ENCODE data around the gene SPATS2. TPM values are rescaled to one million over a fixed set of nuclear protein-coding genes. Genes with fewer than 3 reads are reported as not detected.

Gene SPATS2
- total RNA-seq, 1 donor from 2014 or later = 46.3 TPM

DNA sequence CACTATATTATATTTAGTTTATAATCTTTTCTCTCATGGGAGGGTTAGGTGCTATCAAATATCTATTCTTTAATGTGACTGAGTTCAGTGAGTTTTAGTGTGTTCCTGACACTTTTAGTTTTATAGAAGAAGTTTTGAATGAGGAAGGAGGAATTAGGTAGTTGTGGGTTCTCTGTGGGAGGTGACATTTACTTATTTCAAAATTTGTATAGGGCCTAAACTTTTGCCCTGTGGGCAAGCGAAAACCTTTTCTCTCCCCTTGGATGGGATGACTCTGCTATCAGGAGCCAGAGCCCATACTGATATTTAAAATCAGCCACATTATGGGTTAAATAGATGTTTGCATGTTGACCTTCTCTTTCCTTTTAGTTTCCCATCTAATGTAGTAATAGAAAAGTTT is 43.6 kb downstream of the SPATS2 start:
- H3K27me3 ChIP-seq (ENCODE audit: insufficient read depth, low read length) = no peaks in the 10 kb centered on the region
- peaks cover 76% of the 10 kb centered on the region for H3K79me2 ChIP-seq (ENCODE audit: insufficient read depth, low read length)
- no peaks in the 10 kb centered on the region for H3K27me3 Mint-ChIP-seq (ENCODE audit: low read depth, unreplicated experiment)
- no peak overlapping the region for H3K27ac Mint-ChIP-seq (ENCODE audit: unreplicated experiment)
- peaks cover 6% of the 10 kb centered on the region for H3K36me3 Mint-ChIP-seq (ENCODE audit: low read depth, unreplicated experiment)
- H3K4me2 ChIP-seq (ENCODE audit: low read length) = no peak overlapping the region
- no peaks in the 10 kb centered on the region for H3K9me3 Mint-ChIP-seq (ENCODE audit: unreplicated experiment)
- H3K9ac ChIP-seq (ENCODE audit: low read length) = no peak overlapping the region
- peaks cover 80% of the 10 kb centered on the region for H4K20me1 ChIP-seq (ENCODE audit: insufficient read depth, low read length)
- H3K4me3 ChIP-seq (ENCODE audit: insufficient read depth, low read depth, low read length) = no peak overlapping the region
- no peak overlapping the region for H2AFZ ChIP-seq (ENCODE audit: low read depth, low read length)
- H3K4me3 Mint-ChIP-seq (ENCODE audit: unreplicated experiment) = no peak overlapping the region
- no peaks in the 10 kb centered on the region for H3K4me1 ChIP-seq (ENCODE audit: insufficient read depth, low read length)
- TF ChIP-seq EZH2 (IDR thresholded peaks at IDR 0.05; ENCODE audit: insufficient read depth, low read length) (no peak), CTCF (IDR thresholded peaks at IDR 0.05; ENCODE audit: insufficient read depth, low read depth, low read length) (no peak)
- no peaks in the 10 kb centered on the region for H3K9me3 ChIP-seq (ENCODE audit: insufficient read depth, low read depth, low read length)
- no peak for FAIRE-seq
- H3K4me1 Mint-ChIP-seq (ENCODE audit: low read depth, unreplicated experiment) = no peaks in the 10 kb centered on the region
- H3K36me3 ChIP-seq (ENCODE audit: insufficient read depth, low read length) = no peaks in the 10 kb centered on the region
- DNase-seq (ENCODE audit: low read depth) = no peak
- no peak overlapping the region for H3K27ac ChIP-seq (ENCODE audit: low read depth, low read length)

GRCh38 chr12:49413010-49413409 is 45.7 kb downstream of the SPATS2 start:
- no peak overlapping the region for H3K4me3 ChIP-seq (ENCODE audit: insufficient read depth, low read depth, low read length)
- DNase-seq (ENCODE audit: low read depth) = no peak
- H3K9ac ChIP-seq (ENCODE audit: low read length) = no peak overlapping the region
- H4K20me1 ChIP-seq (ENCODE audit: insufficient read depth, low read length) = peaks cover 78% of the 10 kb centered on the region
- H3K27ac ChIP-seq (ENCODE audit: low read depth, low read length) = no peak overlapping the region
- H3K4me2 ChIP-seq (ENCODE audit: low read length) = no peak overlapping the region
- no peak for FAIRE-seq
- Mint-ChIP-seq H3K4me3 (ENCODE audit: unreplicated experiment) (no peak overlapping the region), H3K27ac (ENCODE audit: unreplicated experiment) (no peak overlapping the region), H3K27me3 (ENCODE audit: low read depth, unreplicated experiment) (no peaks in the 10 kb centered on the region), H3K4me1 (ENCODE audit: low read depth, unreplicated experiment) (no peaks in the 10 kb centered on the region), H3K36me3 (ENCODE audit: low read depth, unreplicated experiment) (peaks cover 6% of the 10 kb centered on the region), H3K9me3 (ENCODE audit: unreplicated experiment) (no peaks in the 10 kb centered on the region)
- no peak for TF ChIP-seq CTCF (IDR thresholded peaks at IDR 0.05; ENCODE audit: insufficient read depth, low read depth, low read length)
- TF ChIP-seq EZH2 (IDR thresholded peaks at IDR 0.05; ENCODE audit: insufficient read depth, low read length) = no peak
- no peaks in the 10 kb centered on the region for H3K9me3 ChIP-seq (ENCODE audit: insufficient read depth, low read depth, low read length)
- no peaks in the 10 kb centered on the region for H3K4me1 ChIP-seq (ENCODE audit: insufficient read depth, low read length)
- H3K27me3 ChIP-seq (ENCODE audit: insufficient read depth, low read length) = no peaks in the 10 kb centered on the region
- H3K79me2 ChIP-seq (ENCODE audit: insufficient read depth, low read length) = peaks cover 70% of the 10 kb centered on the region
- H3K36me3 ChIP-seq (ENCODE audit: insufficient read depth, low read length) = no peaks in the 10 kb centered on the region
- no peak overlapping the region for H2AFZ ChIP-seq (ENCODE audit: low read depth, low read length)

DNA sequence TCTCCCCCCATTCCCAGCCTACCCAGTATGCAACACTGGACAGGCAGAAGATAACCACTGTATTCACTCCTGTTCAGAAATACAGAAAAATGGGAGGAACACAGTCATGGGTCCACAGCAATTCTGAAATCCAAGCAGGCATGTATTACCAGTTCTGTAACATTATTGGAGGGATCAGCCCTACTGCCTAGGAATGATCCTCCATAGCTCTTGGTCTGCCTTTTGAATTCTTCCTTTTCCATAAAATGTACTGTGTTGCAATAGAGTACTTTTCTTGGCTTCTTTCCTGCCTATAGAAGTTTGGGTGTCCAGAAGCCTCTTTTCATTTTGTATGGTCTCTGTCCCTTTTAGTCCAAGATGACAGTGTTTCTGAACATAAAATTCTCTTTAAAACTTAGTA is 46.5 kb downstream of the SPATS2 start:
- TF ChIP-seq CTCF (IDR thresholded peaks at IDR 0.05; ENCODE audit: insufficient read depth, low read depth, low read length) (no peak), EZH2 (IDR thresholded peaks at IDR 0.05; ENCODE audit: insufficient read depth, low read length) (no peak)
- no peak overlapping the region for H3K9ac ChIP-seq (ENCODE audit: low read length)
- Mint-ChIP-seq H3K36me3 (ENCODE audit: low read depth, unreplicated experiment) (peaks cover 6% of the 10 kb centered on the region), H3K9me3 (ENCODE audit: unreplicated experiment) (no peaks in the 10 kb centered on the region), H3K27me3 (ENCODE audit: low read depth, unreplicated experiment) (no peaks in the 10 kb centered on the region), H3K27ac (ENCODE audit: unreplicated experiment) (no peak overlapping the region), H3K4me1 (ENCODE audit: low read depth, unreplicated experiment) (no peaks in the 10 kb centered on the region), H3K4me3 (ENCODE audit: unreplicated experiment) (no peak overlapping the region)
- peaks cover 67% of the 10 kb centered on the region for H3K79me2 ChIP-seq (ENCODE audit: insufficient read depth, low read length)
- DNase-seq (ENCODE audit: low read depth) (no peak), FAIRE-seq (no peak)
- H3K4me3 ChIP-seq (ENCODE audit: insufficient read depth, low read depth, low read length) = no peak overlapping the region
- no peaks in the 10 kb centered on the region for H3K27me3 ChIP-seq (ENCODE audit: insufficient read depth, low read length)
- H2AFZ ChIP-seq (ENCODE audit: low read depth, low read length) = no peak overlapping the region
- H3K9me3 ChIP-seq (ENCODE audit: insufficient read depth, low read depth, low read length) = no peaks in the 10 kb centered on the region
- H3K4me1 ChIP-seq (ENCODE audit: insufficient read depth, low read length) = no peaks in the 10 kb centered on the region
- H4K20me1 ChIP-seq (ENCODE audit: insufficient read depth, low read length) = peaks cover 77% of the 10 kb centered on the region
- no peak overlapping the region for H3K4me2 ChIP-seq (ENCODE audit: low read length)
- H3K36me3 ChIP-seq (ENCODE audit: insufficient read depth, low read length) = no peaks in the 10 kb centered on the region
- H3K27ac ChIP-seq (ENCODE audit: low read depth, low read length) = no peak overlapping the region
